Adipocyte (in vitro differentiated cells): Measurements from ENCODE around the gene PIGO.

Experiments
- DNase-seq: peaks from one replicate; pipeline ENCODE4 v3.0.0-alpha.2; 2015; ENCODE audit warnings: low read depth
- H3K27me3 ChIP-seq: replicated peaks from 2 replicates; pipeline ENCODE4 v1.7.0; 2013; ENCODE audit warnings: mild to moderate bottlenecking, low read length, moderate library complexity; ENCODE audit not compliant: control insufficient read depth, insufficient read depth
- H3K36me3 ChIP-seq: 2 replicates; pipeline ENCODE4 v1.7.0; 2013; ENCODE audit warnings: low read length, mild to moderate bottlenecking, moderate library complexity; ENCODE audit not compliant: control insufficient read depth, insufficient read depth, severe bottlenecking
- H3K4me1 ChIP-seq: 2 replicates; pipeline ENCODE4 v1.7.0; 2013; ENCODE audit warnings: mild to moderate bottlenecking, low read length, moderate library complexity; ENCODE audit not compliant: control insufficient read depth, insufficient read depth
- H3K4me3 ChIP-seq: 2 replicates; pipeline ENCODE4 v1.7.0; 2013; ENCODE audit warnings: mild to moderate bottlenecking, low read length, moderate library complexity
- H3K9ac ChIP-seq: 2 replicates; pipeline ENCODE4 v1.7.0; 2013; ENCODE audit warnings: mild to moderate bottlenecking, low read length, moderate library complexity
- H3K9me3 ChIP-seq: 2 replicates; pipeline ENCODE4 v1.7.0; 2013; ENCODE audit warnings: mild to moderate bottlenecking, low read length, moderate library complexity; ENCODE audit not compliant: control insufficient read depth

The PIGO gene

DNA sequence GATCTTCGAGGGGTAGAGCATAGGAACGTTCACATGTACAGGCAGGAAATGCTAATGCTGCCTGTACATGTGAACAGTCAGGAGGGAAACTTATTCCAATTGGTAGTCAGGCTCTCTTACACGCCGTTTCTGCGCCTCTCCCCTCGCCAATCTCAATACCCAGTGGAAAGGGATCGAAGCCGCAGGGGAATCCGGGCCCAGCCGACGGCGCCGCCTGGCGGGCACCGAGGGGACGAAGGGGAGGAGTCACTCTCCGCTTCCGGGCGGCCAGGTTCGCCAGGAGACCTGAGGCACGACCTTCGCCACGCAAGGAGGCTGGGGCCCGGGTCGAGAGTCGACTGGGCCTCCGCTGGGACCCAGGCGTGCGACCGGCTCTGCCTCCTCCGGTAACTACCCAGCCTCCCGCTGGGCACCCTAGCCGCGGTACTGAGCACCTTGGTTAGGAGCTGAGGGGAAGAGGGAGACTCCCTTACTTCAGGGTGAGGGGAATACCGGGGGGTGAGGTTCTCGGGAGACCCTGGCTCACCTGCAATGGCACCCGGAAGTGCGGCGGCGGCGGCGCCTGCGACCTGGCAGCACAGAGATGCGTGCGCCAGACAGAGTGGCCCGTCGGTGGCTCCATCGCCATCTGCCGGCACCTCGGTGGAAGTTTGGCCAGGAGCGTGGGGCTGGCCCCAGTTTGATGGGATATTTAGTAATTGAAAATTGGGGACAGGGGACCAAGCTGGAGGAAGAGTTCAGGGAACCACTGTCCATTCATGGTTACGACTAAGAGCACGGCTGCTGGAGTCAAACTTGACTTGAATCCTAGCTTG lies at the start of gene PIGO:
Gene PIGO, minus strand, starts transcription at position 557 of the 815 bp plus-strand sequence. CDS start 1,026 bp downstream, outside the sequence.
- Histone ChIP-seq H3K4me3 (peak within 1 kb of the TSS; percentile 92), H3K9ac (peak within 1 kb of the TSS; percentile 94), H3K36me3 (peaks cover 53% of the 10 kb centered on the region), H3K4me1 (no peaks in the 10 kb centered on the region), H3K27me3 (no peaks in the 10 kb centered on the region), H3K9me3 (no peaks in the 10 kb centered on the region)
- peak; percentile 93 for DNase-seq

DNA sequence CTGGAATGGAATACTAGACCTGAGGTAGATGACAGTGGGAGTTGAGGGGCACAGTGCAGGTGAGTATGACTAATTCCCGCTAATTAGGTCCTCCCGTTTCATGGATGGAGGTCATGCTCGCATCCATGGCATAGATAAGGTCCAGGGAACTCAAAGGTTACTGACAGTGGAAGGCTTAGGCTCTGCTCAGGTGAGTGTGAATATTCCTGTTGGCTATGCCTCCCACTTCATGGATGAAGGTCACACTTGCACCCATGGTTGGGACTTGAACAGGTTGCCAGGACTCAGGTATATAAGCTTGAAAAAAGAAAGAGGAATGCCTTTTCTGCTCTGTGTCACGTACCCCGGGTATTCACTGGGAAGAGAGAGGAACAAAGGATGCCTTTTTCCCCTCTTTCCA lies 45.6 kb upstream of the PIGO start:
- Histone ChIP-seq H3K9me3 (peaks cover 61% of the 10 kb centered on the region), H3K9ac (no peak overlapping the region), H3K27me3 (no peaks in the 10 kb centered on the region), H3K4me1 (no peaks in the 10 kb centered on the region), H3K4me3 (peak overlapping the region; percentile 37), H3K36me3 (no peaks in the 10 kb centered on the region)
- no peak for DNase-seq

DNA sequence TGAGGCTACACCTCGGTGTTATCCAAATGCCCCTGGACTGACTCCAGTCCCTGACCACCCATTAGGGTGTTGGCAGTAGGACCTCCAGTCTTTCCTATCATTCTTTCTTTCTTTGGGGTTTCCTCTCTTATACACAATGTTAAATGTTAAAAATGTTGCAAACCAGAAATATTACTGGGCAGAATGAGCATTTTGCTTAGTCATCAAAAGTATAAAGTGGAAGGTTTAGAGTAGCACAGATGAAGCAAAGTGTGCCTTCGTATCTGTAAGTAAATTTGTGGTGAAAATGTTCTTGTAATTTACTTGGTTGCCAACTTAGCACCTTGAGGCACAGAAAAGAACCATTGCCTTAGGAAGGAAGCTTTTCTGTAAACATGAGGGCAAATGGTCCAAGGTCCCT lies 43.7 kb upstream of the PIGO start:
- H3K4me3 ChIP-seq = no peak overlapping the region
- H3K4me1 ChIP-seq = no peaks in the 10 kb centered on the region
- peaks cover 59% of the 10 kb centered on the region for H3K9me3 ChIP-seq
- H3K36me3 ChIP-seq = no peaks in the 10 kb centered on the region
- DNase-seq = no peak
- no peaks in the 10 kb centered on the region for H3K27me3 ChIP-seq
- no peak overlapping the region for H3K9ac ChIP-seq

DNA sequence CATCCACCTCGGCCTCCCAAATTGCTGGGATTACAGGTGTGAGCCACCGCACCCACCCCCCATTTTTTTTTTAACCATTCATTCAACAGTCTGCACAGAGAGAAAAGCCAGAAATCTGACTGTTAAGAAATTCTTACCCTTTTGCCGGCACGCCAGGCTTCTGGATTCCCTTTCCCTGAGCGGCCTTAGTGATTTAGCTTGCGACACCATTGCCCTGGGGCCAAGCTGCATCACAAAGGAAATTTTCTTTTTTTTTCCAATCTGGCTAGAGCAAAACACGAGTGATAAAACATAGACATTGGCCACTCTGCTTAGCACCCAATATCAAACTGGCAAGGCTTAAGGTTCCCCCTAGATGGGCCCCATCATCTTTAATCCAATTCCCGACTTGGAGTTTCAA lies 40.5 kb upstream of the PIGO start:
- H3K9me3 ChIP-seq = peaks cover 48% of the 10 kb centered on the region
- no peaks in the 10 kb centered on the region for H3K36me3 ChIP-seq
- DNase-seq = peak; percentile 15
- no peak overlapping the region for H3K9ac ChIP-seq
- no peaks in the 10 kb centered on the region for H3K4me1 ChIP-seq
- no peak overlapping the region for H3K4me3 ChIP-seq
- H3K27me3 ChIP-seq = no peaks in the 10 kb centered on the region

DNA sequence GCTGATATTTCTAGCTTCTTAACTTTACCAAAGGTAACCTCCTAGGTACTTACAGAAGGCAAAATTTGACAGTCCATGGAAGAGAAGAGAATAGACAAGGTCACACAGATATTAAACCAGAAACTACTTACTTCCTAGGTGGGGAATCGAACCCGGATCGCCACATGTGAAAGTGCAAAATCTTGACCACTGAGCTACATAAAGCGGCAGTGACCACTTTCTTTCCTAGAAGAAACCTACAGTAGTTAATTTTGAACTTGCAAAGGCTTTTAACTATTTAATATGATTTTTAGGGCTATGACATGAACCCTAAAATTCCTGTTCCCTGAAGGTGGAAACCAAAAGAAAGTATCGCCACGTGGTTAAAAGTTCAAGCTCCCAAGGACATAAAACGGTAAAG lies 39.6 kb upstream of the PIGO start:
- H3K4me1 ChIP-seq = no peaks in the 10 kb centered on the region
- H3K9ac ChIP-seq = no peak overlapping the region
- no peak overlapping the region for H3K4me3 ChIP-seq
- H3K9me3 ChIP-seq = peaks cover 42% of the 10 kb centered on the region
- DNase-seq = no peak
- H3K27me3 ChIP-seq = no peaks in the 10 kb centered on the region
- H3K36me3 ChIP-seq = no peaks in the 10 kb centered on the region

DNA sequence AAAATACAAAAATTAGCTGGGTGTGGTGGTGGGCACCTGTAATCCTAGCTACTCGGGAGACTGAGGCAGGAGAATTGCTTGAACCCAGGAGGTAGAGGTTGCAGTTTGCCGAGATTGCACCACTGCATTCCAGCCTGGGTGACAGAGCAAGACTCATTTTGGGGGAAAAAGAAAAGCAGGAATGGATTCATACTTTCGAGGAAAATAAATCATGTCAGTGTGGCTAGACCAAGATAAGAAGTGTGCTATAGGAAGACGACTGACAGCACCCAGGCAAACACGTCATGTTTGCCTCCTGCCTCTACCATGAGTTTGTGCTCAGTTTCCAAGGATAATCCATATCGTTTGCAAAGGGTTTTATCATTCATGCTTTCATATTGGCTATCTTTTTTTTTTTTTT lies 38.5 kb upstream of the PIGO start:
- no peaks in the 10 kb centered on the region for H3K27me3 ChIP-seq
- DNase-seq = no peak
- H3K9me3 ChIP-seq = peaks cover 37% of the 10 kb centered on the region

DNA sequence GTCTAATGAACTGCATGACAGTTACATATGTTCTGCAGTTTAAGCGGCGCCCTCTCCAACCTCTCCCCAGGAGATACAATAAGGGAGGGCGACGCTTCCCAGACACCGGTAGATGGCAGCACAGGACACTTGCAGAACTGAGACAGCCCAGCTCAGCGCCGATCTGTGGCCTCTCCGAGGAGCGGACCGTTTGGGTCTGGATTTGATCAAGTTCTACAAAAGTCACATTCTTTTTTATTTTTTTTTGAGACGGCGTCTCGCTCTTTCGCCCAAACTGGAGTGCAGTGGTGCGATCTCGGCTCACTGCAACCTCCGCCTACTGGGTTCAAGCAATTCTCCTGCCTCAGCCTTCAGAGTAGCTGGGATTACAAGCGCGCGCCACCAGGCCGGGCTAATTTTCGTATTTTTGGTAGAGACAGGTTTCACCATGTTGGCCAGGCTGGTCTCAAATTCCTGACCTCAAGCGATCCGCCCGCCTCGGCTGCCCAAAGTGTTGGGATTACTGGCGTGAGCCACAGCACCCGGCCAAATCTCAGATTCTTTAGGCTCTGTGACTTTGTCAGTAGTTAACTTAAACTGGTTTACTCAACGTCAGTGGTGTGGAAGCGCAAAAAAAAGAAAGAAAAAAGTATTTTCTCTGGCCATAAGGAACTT lies 20.6 kb upstream of the PIGO start:
- H3K4me3 ChIP-seq = peak overlapping the region; percentile 85
- peak overlapping the region; percentile 85 for H3K9ac ChIP-seq
- no peaks in the 10 kb centered on the region for H3K36me3 ChIP-seq
- no peaks in the 10 kb centered on the region for H3K9me3 ChIP-seq
- peak; percentile 99 for DNase-seq
- peaks cover 34% of the 10 kb centered on the region for H3K4me1 ChIP-seq
- H3K27me3 ChIP-seq = no peaks in the 10 kb centered on the region

More for the DNA sequence above, 38.5 kb upstream of the PIGO start:
- Histone ChIP-seq H3K36me3 (no peaks in the 10 kb centered on the region), H3K4me3 (no peak overlapping the region), H3K9ac (no peak overlapping the region), H3K4me1 (no peaks in the 10 kb centered on the region)

DNA sequence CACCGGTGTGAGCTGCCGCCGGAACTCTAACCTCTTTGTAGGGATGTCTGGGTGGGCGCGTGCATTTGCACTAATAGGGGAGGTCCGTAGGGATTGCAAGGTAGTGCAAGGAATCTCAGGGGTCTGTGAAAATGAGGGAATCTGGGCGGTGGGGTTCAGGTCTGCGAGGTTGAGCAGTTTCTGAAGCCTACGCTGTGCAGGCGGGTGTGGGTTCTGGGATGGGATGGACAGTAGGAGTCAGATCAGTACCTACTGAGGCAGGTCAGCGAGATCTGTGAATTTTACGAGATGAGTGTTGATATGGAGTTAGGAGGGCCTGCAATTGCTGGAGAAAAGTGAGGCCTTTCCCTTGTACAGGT lies 20.1 kb upstream of the PIGO start:
- no peak for DNase-seq
- no peaks in the 10 kb centered on the region for H3K9me3 ChIP-seq
- peaks cover 38% of the 10 kb centered on the region for H3K4me1 ChIP-seq
- no peaks in the 10 kb centered on the region for H3K27me3 ChIP-seq
- peak overlapping the region; percentile 85 for H3K9ac ChIP-seq
- H3K4me3 ChIP-seq = peak overlapping the region; percentile 85
- no peaks in the 10 kb centered on the region for H3K36me3 ChIP-seq

DNA sequence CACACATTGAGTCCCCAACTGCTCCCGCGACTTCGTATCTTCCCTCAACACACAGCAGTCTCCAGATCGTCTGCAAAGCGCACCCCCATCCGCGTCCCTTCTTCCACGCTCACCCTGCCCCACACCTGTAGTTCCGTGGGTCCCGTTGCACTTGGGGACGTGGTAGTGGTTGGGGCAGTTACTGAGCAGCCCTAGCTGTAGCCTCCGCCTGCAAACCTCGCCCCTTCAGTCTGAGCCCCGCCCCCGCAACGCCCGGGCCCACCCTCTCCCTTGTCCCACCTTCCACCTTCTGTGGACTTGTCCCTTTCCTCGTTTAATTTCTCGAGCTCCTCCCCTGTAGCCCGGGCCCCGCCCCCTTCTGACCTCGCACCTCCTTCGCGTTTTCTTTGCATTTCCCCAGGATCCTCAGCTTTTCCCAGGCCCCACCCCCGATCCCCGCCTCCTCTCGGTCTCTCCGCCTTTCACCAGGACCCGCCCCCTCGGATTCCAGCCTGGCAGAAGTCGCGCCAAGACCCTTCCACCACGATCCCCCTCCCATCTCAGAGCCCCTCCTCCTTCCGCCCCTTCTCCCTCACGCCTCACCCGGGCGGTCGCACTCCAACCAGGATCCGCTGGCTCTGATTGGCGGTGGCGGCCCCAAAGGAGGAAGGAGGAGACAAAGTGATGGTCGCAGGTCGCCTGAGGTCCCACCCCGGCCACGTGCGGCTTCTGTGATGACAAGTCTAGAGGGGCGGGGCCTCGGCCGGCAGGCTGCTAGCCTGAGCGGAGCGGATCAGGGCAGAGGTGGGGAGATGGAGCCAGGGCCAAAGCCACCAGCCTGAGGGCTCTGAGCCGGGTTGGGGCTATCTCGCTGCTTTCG lies 19.5 kb upstream of the PIGO start, which contains the start of gene ATOSB:
Gene ATOSB, minus strand, starts transcription at position 183 of the 859 bp plus-strand sequence. CDS start 7,588 bp downstream, outside the sequence.
- Histone ChIP-seq H3K36me3 (no peaks in the 10 kb centered on the region), H3K9ac (peak within 1 kb of the TSS; percentile 94), H3K4me3 (peak within 1 kb of the TSS; percentile 85), H3K4me1 (peaks cover 39% of the 10 kb centered on the region), H3K27me3 (no peaks in the 10 kb centered on the region), H3K9me3 (no peaks in the 10 kb centered on the region)
- DNase-seq = peak; percentile 96

DNA sequence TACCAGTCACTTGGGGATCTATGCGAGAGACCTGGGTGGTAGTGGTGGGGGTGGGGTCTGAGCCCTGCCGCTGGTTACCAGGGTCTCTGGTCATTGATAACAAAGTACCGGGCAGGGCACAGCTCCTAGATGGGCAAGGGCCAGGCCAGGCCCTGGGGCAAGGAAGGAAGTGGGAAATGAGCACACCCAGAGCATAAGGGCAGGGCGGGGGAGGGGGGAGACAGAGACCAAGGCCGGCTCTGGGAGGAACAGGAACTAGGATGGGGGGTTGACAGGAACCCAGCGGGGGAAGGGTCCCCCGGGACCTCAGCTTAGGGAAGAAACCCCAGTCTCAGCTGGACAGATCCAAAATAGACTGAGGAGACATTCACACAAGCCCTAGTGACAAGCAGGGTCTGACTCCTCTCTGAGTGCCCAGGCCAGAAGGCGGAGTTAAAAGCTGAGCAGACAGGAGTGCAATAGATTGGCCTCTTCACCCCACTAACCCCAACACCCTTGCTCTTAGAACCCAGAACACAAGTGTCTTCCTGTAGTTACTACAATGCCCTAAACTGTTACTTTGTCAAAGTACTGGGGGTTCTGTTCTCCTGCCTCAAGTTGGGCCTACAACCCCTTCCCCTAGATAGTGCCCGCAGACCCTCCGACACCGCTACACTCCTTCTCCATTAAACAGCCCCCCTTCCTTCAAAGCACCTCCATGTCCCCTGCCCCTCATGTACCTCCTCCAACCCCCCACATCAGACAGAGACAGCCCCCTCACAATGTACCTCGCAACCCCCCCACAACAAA lies 18.6 kb upstream of the PIGO start:
- H3K4me1 ChIP-seq = peaks cover 47% of the 10 kb centered on the region
- H3K9ac ChIP-seq = peak overlapping the region; percentile 94
- H3K4me3 ChIP-seq = peak overlapping the region; percentile 85
- peak; percentile 71 for DNase-seq
- H3K9me3 ChIP-seq = no peaks in the 10 kb centered on the region
- H3K27me3 ChIP-seq = no peaks in the 10 kb centered on the region
- no peaks in the 10 kb centered on the region for H3K36me3 ChIP-seq
